NCI-H2107 treated with DMSO at 0.1 percent for 48 hours (cell line): ENCODE data around the gene KLRC3.
"Not testable (repeated sequence)": the region's sequence is repeated elsewhere in the genome, so short reads cannot be mapped to it uniquely, and the experiment has no call there.

Experiments used
- DNase-seq: peaks from one replicate; lab custom pipeline; 2025; ENCODE audit not compliant: unreplicated experiment; lab: John Stamatoyannopoulos, UW

Gene KLRC3

GRCh38 chr12:10404798-10405197, 15.6 kb downstream of the KLRC3 start:
- no peak for DNase-seq

GRCh38 chr12:10400829-10401228, 19.6 kb downstream of the KLRC3 start:
- DNase-seq = no peak

- DNase-seq = no peak
Observed at GRCh38 chr12:10398168-10398567, 22.2 kb downstream of the KLRC3 start.

DNA sequence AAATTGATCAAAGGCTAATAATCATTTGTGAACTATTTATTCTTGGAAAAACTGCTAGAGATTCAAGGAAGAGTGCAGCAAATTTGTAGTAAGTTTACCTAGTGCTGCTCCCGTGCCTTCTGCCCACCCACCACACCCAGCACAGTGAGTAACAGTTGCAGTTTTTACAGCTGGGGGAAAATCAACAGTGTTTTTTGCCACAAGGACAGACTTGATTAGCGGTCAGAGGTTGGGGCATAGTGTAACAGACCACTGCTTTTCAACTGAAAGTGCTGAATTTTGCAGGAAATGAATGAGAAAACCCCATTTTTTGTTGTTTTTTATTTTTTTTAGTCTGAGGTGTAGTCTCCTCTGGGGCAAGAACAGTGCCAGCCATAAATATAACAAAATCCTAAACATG, 23.1 kb downstream of the KLRC3 start:
- DNase-seq = no peak

- DNase-seq = not testable (repeated sequence)
Observed at GRCh38 chr12:10396176-10396575, 24.2 kb downstream of the KLRC3 start.

DNA sequence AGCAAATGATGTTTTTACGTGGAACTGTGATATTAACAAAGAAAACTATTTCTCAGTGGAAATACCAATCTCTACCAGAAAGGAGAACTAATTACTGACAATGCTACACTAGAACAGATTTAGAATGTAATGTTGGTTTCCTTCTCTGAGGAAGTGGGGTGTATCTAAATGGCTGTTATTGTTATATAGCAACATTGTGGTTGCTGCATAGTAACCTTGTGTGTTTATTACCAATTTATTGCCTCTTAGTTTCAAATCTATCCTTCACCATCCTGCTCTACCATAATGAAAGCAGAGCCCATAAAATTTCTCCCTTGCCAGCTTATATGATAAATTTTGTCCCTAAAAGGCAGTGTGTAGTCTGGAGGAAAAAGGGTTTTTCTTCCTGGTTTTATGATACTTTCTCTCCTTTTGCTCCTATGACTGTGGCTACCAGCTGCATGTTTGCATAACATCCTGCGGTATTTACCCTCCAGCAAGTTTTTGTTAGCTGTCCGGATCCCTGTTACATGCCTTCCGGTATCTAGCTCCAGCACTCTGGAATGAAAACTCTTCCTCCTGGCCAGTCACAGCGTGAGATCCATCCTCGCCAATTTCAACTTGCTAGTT, 24.9 kb downstream of the KLRC3 start:
- peak; percentile 53 for DNase-seq

DNA sequence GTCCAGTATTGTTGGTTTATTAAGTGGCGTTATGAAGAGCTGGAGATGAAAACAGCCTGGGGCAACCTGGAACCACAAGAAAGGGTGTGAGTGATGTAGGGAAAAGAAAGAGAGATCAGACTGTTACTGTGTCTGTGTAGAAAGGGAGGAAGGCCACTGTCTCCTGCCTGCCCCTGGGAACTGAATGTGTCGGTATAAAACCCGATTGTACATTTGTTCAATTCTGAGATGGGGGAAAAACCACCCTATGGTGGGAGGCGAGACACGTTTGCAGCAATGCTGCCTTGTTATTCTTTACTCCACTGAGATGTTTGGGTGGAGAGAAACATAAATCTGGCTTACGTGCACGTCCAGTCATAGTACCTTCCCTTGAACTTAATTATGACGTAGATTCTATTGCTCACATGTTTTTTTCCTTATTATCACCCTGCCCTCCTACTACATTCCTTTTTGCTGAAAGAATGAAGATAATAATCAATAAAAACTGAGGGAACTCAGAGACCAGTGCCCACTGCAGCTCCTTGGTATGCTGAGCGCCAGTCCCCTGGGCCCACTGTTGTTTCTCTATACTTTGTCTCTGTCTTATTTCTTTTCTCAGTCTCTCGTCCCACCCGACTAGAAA, 25.8 kb downstream of the KLRC3 start:
- DNase-seq = not testable (repeated sequence)

DNA sequence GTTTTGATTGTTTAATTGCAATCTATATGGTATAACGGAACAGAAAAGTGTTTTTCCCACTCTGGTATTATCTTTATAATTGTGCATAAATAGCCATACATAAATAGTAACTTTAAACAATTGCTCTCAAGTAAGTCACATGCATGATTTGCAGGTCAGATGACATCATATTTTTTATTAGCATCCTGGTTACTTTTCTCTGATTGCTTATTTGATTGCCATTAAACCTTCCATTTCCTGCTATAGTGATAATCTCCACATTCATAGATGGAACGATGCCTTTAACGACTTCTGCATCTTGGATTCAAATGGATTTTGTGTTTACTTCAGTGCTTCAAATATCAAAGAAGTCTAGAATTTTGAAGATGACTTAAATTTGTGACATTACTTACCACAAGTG, 27.1 kb downstream of the KLRC3 start:
- DNase-seq = no peak

GRCh38 chr12:10392394-10392930, 27.9 kb downstream of the KLRC3 start:
- peak; percentile 53 for DNase-seq

DNA sequence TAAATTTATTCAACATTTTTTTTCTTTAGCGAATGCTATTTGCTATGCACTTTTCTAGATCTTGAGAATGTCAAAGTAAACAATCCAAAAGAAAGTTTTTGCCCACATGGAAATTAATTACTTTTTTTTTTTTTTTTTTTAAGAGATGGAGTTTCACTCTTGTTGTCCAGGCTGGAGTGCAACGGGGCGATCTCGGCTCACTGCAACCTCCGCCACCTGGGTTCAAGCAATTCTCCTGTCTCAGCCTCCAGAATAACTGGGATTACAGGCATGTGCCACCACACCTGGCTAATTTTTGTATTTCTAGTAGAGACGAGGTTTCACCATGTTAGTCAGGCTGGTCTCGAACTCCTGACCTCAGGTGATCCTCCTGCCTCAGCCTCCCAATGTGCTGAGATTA, 29.4 kb downstream of the KLRC3 start:
- DNase-seq = not testable (repeated sequence)

DNA sequence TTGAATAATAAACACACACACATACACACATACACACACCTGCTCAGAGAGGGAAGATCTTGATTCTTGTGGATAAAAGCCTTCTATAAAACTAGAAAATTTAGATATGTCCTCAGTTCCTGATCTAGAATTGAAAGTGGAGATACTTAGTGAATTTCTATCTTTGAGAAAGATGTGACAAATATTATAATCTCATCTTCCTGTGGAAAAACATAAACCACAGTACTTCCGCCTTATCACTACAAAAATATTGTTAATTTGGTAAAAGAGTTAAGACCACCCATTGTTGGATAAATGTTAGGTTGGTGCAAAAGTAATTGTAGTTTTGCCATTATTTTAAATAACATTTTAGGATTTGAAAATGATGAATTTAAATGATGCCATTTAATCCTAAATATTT, 30.5 kb downstream of the KLRC3 start, which contains the start of gene KLRK1:
TSS of gene KLRK1 (minus strand) at position 138 of the 400 bp plus-strand sequence. CDS start 1,231 bp downstream, outside the sequence.
- DNase-seq = no peak

DNA sequence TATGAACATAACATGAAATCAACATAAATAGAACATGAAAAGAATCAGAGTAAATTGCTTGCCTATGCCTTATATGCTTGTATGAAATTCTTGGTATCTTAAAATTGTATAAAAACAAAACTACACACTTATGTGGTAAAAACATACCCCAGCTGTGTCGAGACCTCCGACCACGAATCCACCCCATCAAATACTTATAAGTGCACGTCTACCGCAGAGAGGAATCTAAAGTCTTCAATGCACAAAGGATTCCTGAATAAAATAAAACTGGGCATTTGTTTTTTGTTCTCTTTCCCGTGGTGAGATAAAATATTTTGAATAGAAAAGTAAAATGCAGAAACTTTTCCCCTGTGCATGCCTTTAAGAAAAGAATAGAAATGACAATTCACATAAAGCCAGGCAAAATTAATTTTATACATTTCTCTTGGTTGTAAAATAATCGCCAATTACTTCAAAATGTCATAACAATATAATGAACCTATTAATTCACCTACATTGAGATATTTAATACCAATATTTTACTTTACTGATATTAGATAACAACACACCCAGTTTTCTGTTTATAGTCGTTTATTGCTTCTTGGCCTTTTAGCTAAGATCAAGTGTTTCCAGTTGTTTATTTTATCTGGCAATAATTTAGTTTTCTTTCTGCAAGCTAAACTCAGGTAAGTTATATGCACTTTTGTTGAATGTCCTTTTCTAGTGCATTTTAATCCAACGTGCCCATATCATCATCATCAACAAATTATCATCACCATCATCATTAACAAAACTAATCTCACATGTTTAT, 31.6 kb downstream of the KLRC3 start:
- DNase-seq = no peak

DNA sequence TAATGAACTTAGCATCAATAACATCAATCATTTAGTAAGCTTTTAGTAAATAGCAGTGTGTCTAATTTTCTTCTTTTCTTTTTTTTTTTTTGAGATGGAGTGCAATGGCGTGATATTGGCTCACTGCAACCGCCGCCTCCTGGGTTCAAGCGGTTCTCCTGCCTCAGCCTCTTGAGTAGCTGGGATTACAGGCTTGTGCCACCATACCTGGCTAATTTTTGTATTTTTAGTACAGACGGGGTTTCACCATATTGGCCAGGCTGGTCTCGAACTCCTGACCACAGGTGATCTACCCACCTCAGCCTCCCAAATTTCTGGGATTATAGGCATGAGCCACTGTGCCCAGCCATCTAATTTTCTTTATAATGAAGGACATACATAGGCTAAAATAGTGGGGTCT, 32.9 kb downstream of the KLRC3 start:
- not testable (repeated sequence) for DNase-seq

GRCh38 chr12:10386857-10387256, 33.5 kb downstream of the KLRC3 start:
- no peak for DNase-seq

- DNase-seq = no peak
Observed at GRCh38 chr12:10385166-10385613, 35.2 kb downstream of the KLRC3 start.

GRCh38 chr12:10384191-10384590, 36.2 kb downstream of the KLRC3 start:
- no peak for DNase-seq

DNA sequence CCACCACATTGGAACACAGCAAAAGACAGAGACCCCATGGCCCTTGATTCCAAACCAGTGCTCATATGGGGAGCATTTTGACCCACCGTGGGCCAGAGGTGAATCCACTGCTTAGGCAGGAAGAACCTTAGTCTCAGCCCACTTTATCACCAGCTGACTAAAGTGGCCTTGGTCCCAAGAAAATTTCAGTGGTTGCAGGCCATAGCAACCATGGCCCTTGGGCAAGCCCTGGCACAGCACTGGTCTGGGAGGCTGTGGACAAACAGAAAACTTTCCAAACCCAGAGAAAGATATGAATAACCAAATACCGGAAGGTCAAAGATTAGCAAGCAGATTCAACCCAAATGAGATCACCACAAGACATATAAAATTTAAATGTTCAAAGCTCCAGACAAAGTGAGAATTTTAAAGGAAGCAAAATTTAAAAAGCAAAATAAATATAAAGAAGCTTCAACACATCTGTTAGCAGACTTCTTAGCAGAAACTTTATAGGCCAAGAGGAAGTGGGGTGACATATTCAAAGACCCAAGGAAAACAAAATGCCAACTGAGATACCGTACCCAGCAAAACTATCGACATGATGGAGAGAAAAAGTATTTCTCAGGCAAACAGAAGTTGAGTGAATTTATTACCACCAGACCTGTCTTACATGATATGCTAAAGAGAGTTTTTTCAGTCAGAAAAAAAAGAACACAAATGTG, 38.3 kb downstream of the KLRC3 start:
- DNase-seq = no peak

DNA sequence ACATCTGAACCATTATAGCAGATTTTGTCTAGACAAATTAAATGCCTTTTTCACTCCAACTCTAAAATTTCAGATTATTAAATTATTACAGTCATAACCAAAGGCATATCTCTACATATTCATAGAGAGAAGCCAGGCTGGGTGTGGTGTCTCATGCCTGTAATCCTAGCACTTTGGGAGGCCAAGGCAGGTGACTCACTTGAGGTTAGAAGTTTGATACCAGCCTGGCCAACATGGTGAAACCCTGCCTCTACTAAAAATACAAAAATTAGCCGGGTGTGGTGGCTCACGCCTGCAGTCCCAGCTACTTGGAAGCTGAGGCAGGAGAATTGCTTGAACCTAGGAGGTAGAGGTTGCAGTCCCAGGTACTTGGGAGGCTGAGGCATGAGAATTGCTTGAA, 41.7 kb downstream of the KLRC3 start:
- not testable (repeated sequence) for DNase-seq

- DNase-seq = no peak
Observed at GRCh38 chr12:10374624-10375018, 45.8 kb downstream of the KLRC3 start.

- DNase-seq = no peak
Observed at GRCh38 chr12:10372559-10372958, 47.8 kb downstream of the KLRC3 start.

DNA sequence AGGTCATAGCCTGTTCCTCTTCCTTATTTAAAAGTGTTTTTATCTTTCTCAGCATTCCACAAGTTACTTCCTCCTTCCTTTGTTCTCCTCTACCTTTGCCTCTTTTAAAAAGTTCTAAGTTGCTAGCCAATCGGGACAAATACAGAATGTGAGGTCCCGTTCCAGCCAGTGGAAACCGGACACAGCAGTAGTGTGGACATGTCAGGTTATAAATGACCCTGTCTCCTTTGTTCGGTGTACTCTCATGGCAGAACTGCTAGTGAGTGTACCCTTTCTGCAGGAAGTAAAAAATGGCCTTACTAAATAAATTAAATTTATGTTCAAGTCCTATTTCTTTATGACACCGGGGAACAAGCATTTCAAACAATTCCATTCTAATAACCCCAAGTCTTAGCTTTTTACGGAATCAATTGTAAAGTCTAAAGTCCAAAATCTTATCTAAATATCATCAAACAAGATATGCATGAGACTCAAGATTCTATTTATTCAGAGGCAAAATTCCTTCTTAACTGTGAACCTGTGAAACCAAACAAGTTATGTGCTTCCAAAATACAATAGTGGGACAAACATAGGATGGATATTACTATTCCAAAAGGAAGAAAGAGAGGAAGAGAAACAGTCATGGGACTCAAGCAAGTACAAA, 48.4 kb downstream of the KLRC3 start:
- DNase-seq = not testable (repeated sequence)
